GM19463 (cell line): ENCODE measurements around the gene IGDCC3.

Experiments
- ATAC-seq: cut with Tn5 transposase; IDR thresholded peaks from one replicate; pipeline ENCODE4 v1.9.1; 2021; ENCODE audit warnings: mild to moderate bottlenecking, moderate library complexity; ENCODE audit not compliant: unreplicated experiment

IGDCC3 gene

GRCh38 chr15:65344914-65345275 is 32.9 kb downstream of the IGDCC3 start:
- ATAC-seq = no peak

DNA sequence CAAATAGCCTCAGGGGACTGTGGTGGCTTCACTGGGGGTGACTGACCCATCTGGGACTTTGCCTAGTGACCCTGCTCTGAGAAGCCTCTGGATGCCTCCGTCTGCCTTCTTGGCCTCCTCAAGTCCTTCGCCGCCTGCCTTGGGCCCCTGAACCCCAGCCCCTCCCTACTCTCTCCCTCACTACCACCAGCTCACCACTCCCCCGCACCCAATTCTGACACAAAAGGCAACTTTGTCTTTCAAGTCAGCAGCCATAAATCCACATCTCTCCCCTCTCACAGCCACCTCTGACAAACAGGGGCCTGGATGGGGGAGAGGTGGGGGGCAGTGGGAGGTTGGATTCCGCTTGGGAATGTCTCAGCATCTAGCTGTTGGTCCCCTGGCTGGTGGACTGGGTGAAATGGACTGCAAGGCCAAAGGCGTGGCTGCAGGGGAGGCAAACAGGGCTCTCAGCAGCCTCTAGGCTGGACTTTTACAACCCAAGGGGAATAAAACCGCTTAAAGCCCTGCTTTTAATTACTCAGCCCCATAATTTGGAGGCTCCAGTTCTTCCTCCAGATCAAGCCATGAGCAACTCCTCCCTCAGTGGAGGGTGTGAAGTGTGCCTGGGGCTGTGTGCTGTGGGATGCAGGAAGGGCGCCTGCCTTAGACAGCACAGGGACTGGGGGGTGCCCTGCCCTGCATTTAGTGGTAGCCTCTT is 33.4 kb downstream of the IGDCC3 start:
- no peak for ATAC-seq

GRCh38 chr15:65343374-65343981 is 34.3 kb downstream of the IGDCC3 start:
- ATAC-seq = no peak

- ATAC-seq = no peak
These were observed 35.3 kb downstream of the IGDCC3 start for GRCh38 chr15:65342493-65342892.

DNA sequence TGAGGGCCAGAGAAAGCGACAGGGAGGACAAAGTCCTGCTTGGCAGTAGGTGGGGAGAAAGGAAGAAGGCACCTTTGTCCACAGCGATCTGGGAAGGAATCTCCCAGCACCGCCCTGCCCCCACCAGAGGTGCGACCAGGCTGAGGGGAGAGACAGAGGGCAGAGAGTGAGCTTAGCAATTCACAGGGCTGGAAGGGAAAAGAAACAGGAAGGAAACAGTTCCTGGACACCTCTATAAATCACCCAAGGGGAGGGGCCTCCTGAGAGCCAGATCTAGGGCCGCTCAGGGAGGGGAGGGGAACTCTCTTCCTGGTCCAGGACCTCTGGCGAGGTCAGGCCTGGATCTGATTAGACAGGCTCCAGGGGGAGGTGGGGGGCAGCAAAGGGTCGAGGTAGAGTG is 37.9 kb downstream of the IGDCC3 start:
- ATAC-seq = no peak

DNA sequence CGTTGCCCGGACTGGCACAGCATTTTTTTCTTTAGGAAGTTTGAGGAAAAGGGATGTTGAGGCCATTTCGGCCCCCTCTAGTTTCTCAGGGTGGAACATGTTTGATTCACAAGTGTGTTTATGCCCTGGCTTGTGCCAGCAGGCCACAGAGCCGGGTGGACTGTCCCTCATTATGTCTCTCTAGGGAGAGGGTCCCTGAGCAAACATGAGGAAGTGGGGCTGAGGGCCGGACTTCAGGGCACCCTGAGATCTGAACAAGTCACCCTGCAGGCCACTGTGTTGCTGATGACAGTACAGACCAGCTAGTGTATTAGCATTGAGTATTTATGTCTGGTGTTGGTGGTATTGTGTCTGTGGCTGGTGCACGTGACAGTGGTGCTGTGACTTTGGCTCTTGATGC is 38.4 kb downstream of the IGDCC3 start:
- ATAC-seq = no peak

GRCh38 chr15:65338823-65339222 is 39.0 kb downstream of the IGDCC3 start:
- no peak for ATAC-seq

DNA sequence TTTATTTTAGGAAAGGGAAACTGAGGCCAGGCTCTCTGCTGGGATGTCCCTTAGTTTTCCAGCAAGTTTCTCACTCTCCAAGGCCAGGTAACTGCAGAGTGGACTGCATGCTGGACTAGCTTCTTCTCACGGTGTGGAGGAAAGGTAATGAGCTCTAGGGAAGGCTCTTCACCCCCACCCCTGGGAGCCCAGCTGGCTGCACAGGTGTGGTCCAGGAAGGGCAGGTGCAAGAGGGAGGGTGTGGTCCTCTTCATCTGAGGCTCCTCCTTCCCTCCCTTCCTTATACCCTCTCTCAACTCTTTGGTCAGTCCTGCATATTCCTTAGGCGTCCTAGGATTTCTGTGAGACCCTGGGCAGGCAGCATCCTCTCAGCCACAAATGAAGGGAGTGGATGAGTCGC is 39.4 kb downstream of the IGDCC3 start:
- ATAC-seq = no peak

GRCh38 chr15:65337436-65338070 is 40.2 kb downstream of the IGDCC3 start:
- ATAC-seq = no peak

GRCh38 chr15:65336493-65337435 is 41.0 kb downstream of the IGDCC3 start:
- ATAC-seq = no peak

- no peak for ATAC-seq
These were observed 42.3 kb downstream of the IGDCC3 start for GRCh38 chr15:65335278-65336055.

DNA sequence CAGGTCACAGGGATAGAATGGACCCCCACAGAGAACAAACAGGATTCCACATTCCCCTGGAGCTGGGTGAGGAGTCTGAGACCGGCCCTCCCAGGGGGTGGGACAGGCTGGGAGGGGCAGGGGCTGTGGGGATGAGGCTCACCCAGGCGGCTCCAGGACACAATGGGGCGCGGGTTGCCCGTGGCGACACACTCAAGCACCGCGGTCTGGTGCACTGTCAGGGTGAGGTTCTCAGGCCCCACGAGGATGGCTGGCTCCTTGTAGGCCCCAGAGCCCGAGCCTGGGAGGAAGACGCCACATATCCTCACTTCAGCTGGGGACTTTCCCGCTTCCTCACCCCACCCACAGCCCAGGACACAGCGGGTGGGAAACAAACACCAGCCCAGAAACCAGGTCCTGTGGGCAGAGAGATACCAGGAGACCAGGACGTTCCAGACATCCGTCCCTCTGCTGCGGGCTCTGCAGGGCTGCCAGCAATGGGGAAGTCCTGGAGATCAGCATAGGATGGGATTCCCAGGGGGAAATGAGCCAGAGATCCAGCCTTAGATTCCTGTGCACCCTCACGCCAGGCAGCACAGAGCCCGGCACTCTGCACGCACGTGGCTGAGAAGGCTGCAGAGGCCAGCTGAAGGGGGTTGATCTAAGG is 43.1 kb downstream of the IGDCC3 start:
- ATAC-seq = no peak

DNA sequence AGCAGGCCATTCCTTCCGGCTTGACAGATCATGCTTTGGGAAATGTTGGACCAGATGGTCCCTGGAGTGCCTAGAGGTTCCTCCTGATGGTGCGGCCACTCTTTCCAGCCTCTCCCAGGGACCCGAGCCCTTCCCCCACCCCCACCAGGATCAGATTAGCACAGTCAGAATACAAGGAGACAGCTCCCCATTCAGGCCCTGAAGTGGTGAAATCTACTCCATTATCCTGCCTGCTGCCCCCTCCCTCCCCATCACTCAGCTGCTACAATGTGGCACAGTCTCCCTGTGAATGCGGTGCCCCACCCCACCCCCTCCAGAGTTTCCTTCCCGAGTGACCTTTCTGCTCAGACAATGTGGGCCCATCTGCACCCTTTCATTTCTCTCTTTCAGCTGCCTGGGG is 43.9 kb downstream of the IGDCC3 start:
- no peak for ATAC-seq

DNA sequence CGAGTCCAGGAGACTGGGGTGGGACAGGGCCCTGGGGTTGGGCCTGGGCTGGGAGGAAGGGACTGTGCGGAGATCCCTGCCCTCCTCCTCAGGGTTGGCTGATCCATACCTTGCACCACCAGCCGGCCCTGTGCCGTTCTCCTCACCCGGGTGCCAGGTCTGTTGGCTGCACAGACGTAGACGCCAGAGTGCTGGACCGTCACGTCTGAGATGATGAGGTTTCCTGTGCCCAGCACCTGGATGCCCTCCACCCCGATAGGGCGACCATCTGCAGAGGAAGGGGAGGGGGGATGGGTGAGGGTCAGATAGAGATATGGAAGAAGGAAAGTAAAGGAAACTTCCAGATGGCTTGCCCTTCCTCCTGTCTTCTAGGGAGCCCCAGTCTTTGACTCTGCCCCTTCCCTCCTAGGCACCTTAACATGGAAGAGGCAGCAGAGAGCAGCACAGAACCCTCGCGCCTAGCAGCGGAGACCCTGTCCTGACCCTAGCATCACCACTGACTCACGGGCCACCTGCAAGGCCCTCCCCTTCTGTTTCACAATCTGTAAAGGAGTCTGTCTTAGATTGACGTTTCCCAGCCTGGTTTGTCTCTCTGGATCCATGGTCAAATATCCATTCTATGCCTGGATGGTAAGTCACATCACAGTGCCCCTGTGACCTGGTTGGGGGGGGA is 44.5 kb downstream of the IGDCC3 start:
- no peak for ATAC-seq

DNA sequence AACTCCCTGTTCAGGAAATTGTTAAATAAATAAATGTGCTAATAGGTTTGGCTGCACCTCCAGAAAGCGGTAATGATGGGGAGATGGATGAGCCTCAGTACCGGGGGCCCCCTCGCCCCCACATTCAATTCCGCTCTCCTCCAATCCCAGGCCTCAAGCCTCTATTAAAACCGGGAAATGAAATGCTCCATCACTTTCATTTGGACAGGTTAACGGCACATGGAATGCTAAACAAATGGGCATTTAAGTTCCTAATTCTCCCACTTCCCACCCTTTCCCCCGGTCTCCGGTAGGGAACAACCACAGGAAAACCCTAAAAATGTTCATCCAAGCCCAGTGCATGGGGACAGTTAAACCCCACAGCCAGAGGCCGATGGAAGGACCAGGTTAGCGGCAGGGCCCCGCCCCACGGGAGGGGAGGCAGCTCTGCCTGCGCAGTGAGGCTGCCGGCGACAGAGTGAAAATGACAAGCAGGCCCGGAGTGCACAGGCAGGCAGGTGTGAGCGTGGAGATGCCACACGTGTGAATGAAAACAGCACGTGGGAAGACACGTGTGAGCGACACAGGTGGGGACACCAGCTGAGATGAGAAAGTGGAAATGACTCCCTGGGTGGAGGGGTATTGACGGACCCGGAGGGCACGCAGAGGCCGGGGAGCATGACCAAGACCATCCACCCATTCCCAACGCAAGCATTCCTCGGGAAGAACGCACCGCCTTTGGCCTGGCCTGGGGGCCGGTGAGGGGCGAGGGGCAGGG is 45.2 kb downstream of the IGDCC3 start:
- no peak for ATAC-seq

- ATAC-seq = no peak
These were observed 46.0 kb downstream of the IGDCC3 start for GRCh38 chr15:65331811-65332210.

- no peak for ATAC-seq
These were observed 46.7 kb downstream of the IGDCC3 start for GRCh38 chr15:65330934-65331645.
